B cell (primary cell): Measurements from ENCODE around the gene PRICKLE2.

Source experiments
- EZH2 ChIP-seq: IDR thresholded peaks from 2 replicates; pipeline ENCODE4 v1.6.1; 2012; ENCODE audit warnings: borderline replicate concordance, low read depth, mild to moderate bottlenecking, moderate library complexity, low read length; ENCODE audit not compliant: insufficient read depth, poor library complexity, severe bottlenecking
- TF ChIP-seq, protein P1 (sequence below): fragments of 200-600 bp; IDR thresholded peaks from one replicate; pipeline ENCODE4 v1.8.0; 2022; ENCODE audit warnings: antibody characterized with exemption, mild to moderate bottlenecking

DNA sequence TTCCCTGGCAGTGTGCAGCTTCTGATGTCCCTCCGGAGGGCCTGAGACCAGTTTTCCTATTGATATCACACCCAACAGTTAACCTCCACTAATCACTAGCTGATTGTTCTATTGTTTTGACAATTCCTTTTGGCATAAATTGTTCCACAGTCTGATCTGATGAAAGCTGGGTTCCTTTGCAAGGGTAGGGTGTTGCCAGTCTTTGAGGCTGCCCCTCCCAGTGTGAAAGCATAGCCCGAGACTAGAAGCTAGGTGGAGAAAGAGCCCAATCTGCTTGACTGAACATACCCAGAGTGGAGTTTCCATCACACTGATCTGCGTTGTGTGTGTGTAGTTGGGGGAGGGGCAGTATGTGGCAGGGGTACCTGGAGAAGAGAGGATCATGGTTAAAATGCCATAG, 10.3 kb upstream of the PRICKLE2 start:
- TF ChIP-seq, protein P1, sequence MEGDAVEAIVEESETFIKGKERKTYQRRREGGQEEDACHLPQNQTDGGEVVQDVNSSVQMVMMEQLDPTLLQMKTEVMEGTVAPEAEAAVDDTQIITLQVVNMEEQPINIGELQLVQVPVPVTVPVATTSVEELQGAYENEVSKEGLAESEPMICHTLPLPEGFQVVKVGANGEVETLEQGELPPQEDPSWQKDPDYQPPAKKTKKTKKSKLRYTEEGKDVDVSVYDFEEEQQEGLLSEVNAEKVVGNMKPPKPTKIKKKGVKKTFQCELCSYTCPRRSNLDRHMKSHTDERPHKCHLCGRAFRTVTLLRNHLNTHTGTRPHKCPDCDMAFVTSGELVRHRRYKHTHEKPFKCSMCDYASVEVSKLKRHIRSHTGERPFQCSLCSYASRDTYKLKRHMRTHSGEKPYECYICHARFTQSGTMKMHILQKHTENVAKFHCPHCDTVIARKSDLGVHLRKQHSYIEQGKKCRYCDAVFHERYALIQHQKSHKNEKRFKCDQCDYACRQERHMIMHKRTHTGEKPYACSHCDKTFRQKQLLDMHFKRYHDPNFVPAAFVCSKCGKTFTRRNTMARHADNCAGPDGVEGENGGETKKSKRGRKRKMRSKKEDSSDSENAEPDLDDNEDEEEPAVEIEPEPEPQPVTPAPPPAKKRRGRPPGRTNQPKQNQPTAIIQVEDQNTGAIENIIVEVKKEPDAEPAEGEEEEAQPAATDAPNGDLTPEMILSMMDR, result no peak
- TF ChIP-seq EZH2, result no peak
